ENCODE data around the gene PATJ. TPM values are rescaled to one million over a fixed set of nuclear protein-coding genes. Genes with fewer than 3 reads are reported as not detected.

PATJ gene
- total RNA-seq, 4 donors from 2014 or later = 54.9 to 187 (median 62.1) TPM

DNA sequence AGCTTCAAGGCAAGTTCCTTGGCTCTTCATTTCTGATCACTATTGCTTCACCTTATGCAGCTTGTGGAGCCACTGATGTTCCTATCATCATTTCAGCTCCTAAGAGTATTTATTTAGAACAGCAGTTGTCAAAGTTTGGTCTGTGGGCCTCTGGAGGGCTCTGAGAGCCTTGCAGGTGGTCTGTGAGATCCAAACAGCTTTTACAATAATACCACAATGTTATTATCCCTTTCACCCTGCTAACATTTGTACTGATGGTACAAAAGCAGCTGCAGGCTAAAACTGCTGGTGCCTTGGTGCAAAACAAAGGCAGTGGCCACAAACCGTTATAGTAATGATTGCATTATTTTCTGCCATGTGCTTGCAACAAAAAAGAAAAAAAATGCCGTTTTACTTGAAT, 33.8 kb downstream of the PATJ start:
- no peaks in the 10 kb centered on the region for H3K27me3 ChIP-seq
- TF ChIP-seq POLR2AphosphoS5 (IDR thresholded peaks at IDR 0.05) (no peak), CTCF (IDR thresholded peaks at IDR 0.05) (no peak), EP300 (IDR thresholded peaks at IDR 0.05) (no peak), POLR2A (IDR thresholded peaks at IDR 0.05) (no peak)
- peaks cover 28% of the 10 kb centered on the region for H3K36me3 ChIP-seq
- 81% methylated on average over 2 of the region's 2 CpGs for WGBS
- H3K27ac ChIP-seq = no peak overlapping the region
- no peak overlapping the region for H3K4me3 ChIP-seq
- no peak for DNase-seq (ENCODE audit: low spot score in 2 of 2)
- H3K9me3 ChIP-seq = no peaks in the 10 kb centered on the region
- H3K4me1 ChIP-seq = no peaks in the 10 kb centered on the region

- TF ChIP-seq CTCF (IDR thresholded peaks at IDR 0.05) (no peak), POLR2AphosphoS5 (IDR thresholded peaks at IDR 0.05) (no peak), EP300 (IDR thresholded peaks at IDR 0.05) (no peak), POLR2A (IDR thresholded peaks at IDR 0.05) (no peak)
- Histone ChIP-seq H3K4me3 (no peak overlapping the region), H3K27me3 (no peaks in the 10 kb centered on the region), H3K36me3 (peaks cover 16% of the 10 kb centered on the region), H3K27ac (no peak overlapping the region), H3K4me1 (no peaks in the 10 kb centered on the region), H3K9me3 (no peaks in the 10 kb centered on the region)
- 93% methylated on average over 2 of the region's 2 CpGs for WGBS
- no peak for DNase-seq (ENCODE audit: low spot score in 2 of 2)
Measured at GRCh38 chr1:61779231-61779630, 37.0 kb downstream of the PATJ start.

DNA sequence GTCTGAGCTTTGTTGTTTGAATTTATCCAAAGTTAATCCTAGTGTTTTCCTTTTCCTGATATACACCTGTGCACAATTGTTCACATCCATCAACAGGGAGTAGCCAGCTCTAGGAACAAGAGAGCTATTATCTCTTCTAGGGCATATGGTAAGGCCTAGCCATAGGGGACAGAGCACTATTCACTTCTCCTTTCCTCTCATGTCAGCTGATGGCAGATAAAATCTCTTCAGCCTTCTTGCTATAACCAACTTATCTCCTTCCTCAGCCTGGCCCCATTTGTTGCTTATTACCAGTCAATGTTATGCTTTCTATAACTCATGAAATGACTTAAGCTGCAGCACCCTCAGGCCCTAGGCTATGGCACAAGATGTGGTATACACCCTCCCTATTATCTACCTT, 38.9 kb downstream of the PATJ start:
- no peaks in the 10 kb centered on the region for H3K4me1 ChIP-seq
- peak overlapping the region; percentile 44 for H3K27ac ChIP-seq
- no peaks in the 10 kb centered on the region for H3K9me3 ChIP-seq
- TF ChIP-seq POLR2AphosphoS5 (IDR thresholded peaks at IDR 0.05) = no peak
- no peak for TF ChIP-seq EP300 (IDR thresholded peaks at IDR 0.05)
- TF ChIP-seq CTCF (IDR thresholded peaks at IDR 0.05) = no peak
- no peak for TF ChIP-seq POLR2A (IDR thresholded peaks at IDR 0.05)
- no peak overlapping the region for H3K4me3 ChIP-seq
- H3K36me3 ChIP-seq = peaks cover 13% of the 10 kb centered on the region
- DNase-seq (ENCODE audit: low spot score in 2 of 2) = no peak
- H3K27me3 ChIP-seq = no peaks in the 10 kb centered on the region

- TF ChIP-seq EP300 (IDR thresholded peaks at IDR 0.05) (no peak), CTCF (IDR thresholded peaks at IDR 0.05) (no peak), POLR2A (IDR thresholded peaks at IDR 0.05) (no peak), POLR2AphosphoS5 (IDR thresholded peaks at IDR 0.05) (no peak)
- no peaks in the 10 kb centered on the region for H3K9me3 ChIP-seq
- H3K4me3 ChIP-seq = no peak overlapping the region
- H3K27ac ChIP-seq = no peak overlapping the region
- H3K4me1 ChIP-seq = no peaks in the 10 kb centered on the region
- DNase-seq (ENCODE audit: low spot score in 2 of 2) = no peak
- WGBS = 81% methylated on average over 4 of the region's 4 CpGs
- H3K27me3 ChIP-seq = no peaks in the 10 kb centered on the region
- peaks cover 12% of the 10 kb centered on the region for H3K36me3 ChIP-seq
Measured at GRCh38 chr1:61782771-61783170, 40.5 kb downstream of the PATJ start.

GRCh38 chr1:61784726-61785125, 42.4 kb downstream of the PATJ start:
- no peak for DNase-seq (ENCODE audit: low spot score in 2 of 2)
- 70% methylated on average over 2 of the region's 2 CpGs for WGBS
- H3K36me3 ChIP-seq = peaks cover 25% of the 10 kb centered on the region
- no peaks in the 10 kb centered on the region for H3K9me3 ChIP-seq
- TF ChIP-seq EP300 (IDR thresholded peaks at IDR 0.05) (no peak), POLR2A (IDR thresholded peaks at IDR 0.05) (no peak), CTCF (IDR thresholded peaks at IDR 0.05) (no peak), POLR2AphosphoS5 (IDR thresholded peaks at IDR 0.05) (no peak)
- H3K4me1 ChIP-seq = no peaks in the 10 kb centered on the region
- no peak overlapping the region for H3K27ac ChIP-seq
- H3K4me3 ChIP-seq = no peak overlapping the region
- H3K27me3 ChIP-seq = no peaks in the 10 kb centered on the region
